Renal pelvis (tissue), 4 donors: ENCODE data around the gene MAPK6. TPM values are rescaled to one million over a fixed set of nuclear protein-coding genes. Genes with fewer than 3 reads are reported as not detected.
A peak's percentile ranks its signal among the peaks of the same experiment; 100 is the strongest.
"Not testable (repeated sequence)": the region's sequence is repeated elsewhere in the genome, so short reads cannot be mapped to it uniquely, and the experiment has no call there.

Experiments used
- DNase-seq: peaks from one replicate; pipeline ENCODE4 v3.0.0-alpha.2; 2013
- polyA plus RNA-seq, 3 donors: library from polyadenylated mRNA; unstranded; fragments of 120-200 nt; gene quantifications; one replicate each; pipeline ENCODE4 v1.2.1, GENCODE V29; 2013; ENCODE audit not compliant: insufficient read length in 3 of 3

MAPK6 gene
- polyA plus RNA-seq, 3 donors = 35.5 to 39.5 (median 37.2) TPM

DNA sequence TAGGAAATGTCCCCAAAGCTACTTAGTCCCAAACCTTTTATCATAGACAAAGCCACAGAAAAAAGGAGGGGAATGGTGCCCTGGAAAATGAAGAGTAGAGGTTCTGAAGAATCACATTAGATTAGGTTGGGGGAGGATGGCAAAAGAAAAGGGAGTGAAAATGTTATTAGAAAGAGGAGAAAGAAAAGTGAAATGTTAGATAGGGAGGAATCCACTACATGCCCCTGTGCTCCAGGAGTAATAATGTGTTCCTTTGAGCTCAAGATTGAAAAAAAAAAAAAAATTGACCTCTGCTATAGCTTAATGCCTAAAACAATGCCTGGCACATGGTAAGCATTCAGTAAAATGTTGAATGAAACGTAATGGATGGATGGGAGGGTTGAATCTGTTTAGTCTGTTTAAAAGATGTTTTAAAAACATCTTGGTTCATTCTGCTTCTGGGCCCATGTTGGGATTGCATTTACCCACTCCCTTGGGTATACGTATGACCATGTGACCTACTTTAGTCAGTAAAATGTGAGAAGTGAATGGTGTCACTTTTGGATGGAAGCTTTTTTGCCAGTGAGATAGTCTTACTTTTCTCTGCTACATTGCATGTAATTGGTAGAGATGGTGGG is 19.0 kb downstream of the MAPK6 start:
- no peak for DNase-seq

GRCh38 chr15:52039925-52040781 is 21.1 kb downstream of the MAPK6 start:
- peak; percentile 62 for DNase-seq

GRCh38 chr15:52042051-52042851 is 23.2 kb downstream of the MAPK6 start:
- no peak for DNase-seq

GRCh38 chr15:52045795-52046298 is 26.8 kb downstream of the MAPK6 start:
- not testable (repeated sequence) for DNase-seq

DNA sequence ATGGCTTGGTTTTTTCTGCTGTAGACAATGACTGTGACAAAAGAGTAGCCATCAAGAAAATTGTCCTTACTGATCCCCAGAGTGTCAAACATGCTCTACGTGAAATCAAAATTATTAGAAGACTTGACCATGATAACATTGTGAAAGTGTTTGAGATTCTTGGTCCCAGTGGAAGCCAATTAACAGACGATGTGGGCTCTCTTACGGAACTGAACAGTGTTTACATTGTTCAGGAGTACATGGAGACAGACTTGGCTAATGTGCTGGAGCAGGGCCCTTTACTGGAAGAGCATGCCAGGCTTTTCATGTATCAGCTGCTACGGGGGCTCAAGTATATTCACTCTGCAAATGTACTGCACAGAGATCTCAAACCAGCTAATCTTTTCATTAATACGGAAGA is 27.5 kb downstream of the MAPK6 start:
- not testable (repeated sequence) for DNase-seq

DNA sequence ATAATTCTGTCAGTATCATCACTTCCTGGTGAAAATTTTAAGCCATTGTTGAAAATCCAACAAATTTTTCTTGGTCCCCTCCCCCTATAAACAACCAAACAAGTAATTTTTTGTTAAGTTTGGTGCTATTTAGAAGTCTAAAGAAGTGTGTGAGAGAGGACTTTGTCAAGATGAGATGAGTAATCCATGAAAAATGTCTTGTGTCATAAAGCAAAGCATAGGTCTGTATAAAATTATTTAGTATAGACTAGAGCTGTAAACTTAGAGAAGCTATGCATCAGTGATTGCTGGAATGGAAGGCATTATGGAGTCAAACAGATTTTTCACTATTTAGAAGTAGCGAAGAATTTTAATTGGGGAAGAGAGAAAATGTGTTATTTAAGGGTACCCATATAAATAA is 31.4 kb downstream of the MAPK6 start:
- no peak for DNase-seq

- DNase-seq = no peak
These were observed 33.3 kb downstream of the MAPK6 start for GRCh38 chr15:52052066-52052935.

DNA sequence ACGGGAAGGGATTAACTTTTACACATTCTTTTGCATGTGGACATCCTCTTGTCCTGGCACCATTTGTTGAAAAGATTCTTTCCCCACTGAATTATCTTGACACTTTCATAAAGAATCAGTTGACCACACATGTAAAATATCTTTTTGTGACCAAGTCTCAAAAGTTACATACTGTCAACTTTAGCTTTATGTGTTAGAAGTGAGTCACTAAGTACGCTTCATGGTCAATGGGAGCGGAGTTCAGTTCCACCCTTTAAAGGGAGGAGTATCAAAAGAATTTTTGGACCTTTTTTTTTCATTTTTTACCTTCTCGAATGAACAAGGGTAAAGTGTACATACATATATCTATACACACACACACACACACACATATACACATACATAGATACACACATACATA is 35.4 kb downstream of the MAPK6 start:
- no peak for DNase-seq

GRCh38 chr15:52054858-52055257 is 35.8 kb downstream of the MAPK6 start:
- not testable (repeated sequence) for DNase-seq

DNA sequence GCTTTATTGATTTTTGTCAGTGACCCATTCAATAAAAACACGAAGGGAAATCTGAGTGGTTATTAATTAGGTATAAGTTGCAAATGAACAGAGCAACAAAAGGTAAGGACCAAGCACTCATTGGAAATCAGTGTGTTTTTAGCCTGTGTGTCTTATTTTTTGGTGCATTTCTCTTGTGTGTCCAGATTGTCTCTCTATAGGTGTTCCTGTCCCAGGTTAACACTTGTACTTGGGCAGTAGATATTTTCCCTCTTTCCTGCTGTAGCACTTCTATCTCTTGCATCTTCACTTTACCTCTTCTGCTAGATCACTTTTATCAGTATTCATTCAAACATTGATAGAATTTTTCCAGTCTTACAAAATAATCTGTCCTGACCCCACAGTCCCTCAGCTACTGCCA is 37.0 kb downstream of the MAPK6 start:
- DNase-seq = no peak

DNA sequence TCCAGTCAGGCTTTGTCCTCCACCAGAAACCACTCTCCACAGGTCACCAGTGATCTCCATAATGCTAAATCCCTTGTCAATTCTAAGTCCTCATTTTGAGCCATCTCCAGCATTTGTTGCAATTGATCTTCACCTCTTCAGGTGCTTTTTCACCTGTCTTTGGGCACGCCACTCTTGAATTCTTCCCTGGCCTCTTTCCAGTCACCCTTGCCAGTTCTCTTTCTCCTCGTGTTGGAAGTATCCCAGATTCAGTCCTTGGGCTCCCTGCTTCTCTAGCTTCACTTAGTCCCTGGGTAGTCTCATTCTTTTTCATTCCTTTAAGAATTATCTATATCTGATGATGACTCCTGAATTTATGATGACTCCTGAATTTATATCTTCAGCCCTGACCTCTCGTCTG is 37.5 kb downstream of the MAPK6 start:
- no peak for DNase-seq

- no peak for DNase-seq
These were observed 39.0 kb downstream of the MAPK6 start for GRCh38 chr15:52057996-52058395.

DNA sequence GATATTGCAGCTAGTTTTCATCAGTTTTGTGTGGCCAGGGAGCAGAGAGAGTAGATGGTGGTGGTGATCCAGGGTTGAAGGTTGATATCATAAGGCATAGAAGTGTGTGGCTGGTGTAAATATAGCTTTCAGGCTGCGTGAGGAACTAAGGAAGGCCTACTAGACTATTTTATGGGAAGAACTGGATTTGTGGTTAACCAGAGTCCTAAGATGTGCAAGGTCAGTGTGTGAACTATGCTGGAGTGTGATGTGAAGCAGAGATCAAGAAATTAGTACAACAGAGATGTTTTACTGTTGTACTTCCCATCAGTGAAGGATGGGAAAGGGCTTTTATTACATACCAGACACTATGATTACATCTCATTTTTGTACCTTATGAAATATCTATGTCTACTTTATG is 41.5 kb downstream of the MAPK6 start:
- no peak for DNase-seq

DNA sequence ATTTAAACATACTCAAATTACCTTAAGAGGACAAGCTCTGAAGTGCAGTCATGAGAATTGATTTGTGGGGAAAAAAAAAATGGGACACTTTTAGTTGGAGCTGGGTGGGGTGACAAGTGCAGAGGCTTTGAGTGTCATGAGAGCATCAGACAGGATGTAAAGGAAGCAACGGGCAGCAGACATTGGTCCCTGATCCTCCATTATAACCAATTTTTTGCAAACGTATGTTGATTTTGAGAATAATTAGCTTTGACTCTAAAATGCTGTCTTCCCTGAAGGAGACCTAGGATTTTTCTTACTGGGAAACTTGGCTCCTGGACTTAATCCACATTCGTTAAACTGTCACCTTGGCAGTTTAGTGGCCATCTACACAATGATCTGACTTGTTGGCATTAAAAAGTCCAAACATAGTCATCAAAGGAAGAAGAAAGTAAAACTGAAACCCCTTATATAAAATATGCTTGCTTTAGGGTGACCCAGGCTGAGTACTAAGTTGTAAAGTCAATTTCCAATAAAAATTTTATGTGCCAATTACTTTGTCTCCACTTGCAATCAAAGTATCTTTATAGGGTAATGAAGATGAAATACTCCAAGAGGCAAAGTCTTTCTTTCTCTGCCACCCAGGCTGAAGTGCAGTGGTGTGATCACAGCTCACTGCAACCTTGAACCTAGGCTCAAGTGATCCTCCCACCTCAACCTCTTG is 48.0 kb downstream of the MAPK6 start:
- DNase-seq = no peak

DNA sequence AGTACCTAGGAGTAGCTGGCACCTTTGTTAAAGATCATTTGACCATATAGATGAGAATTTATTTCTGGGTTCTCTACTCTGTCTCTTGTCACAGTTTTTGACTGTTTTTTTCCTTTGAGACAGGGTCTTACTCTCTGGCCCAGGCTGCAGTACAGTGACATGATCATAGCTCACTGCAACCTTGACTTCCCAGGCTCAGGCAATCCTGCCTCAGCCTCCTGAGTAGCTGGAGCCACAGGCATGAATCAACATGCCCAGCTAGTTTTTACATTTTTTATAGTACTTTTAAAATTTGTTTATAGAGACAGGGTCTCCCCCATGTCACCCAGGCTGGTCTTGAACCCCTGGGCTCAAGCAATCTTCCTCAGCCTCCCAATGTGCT is 48.5 kb downstream of the MAPK6 start:
- no peak for DNase-seq

DNA sequence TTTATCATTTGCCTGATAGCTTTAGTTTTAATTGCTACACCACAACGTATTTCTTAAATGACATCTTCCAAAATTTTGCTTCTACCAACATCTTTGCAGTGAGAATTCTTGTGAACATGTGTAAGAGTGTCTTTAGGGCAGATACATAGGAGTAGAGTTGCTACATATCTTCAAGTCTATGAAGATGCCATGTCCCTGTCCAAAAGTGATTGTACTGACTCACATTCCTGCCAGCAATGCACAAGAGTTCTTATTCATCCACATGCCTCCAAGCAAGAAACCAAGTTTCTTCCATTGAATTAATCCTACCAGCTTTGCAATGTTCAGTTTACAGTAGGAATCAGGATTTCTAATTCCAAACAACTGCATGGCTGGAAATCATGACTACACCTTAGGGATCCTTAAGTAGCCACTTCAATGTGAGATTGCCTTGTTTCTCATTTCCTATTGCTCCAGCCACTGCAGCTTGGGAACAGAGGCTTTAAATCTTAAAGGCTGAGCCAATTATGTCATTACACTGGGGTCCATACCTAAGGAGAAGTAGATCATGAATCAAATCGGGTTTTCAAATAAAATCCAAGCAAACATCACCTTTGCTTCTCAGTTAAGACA is 49.1 kb downstream of the MAPK6 start:
- no peak for DNase-seq

GRCh38 chr15:52069559-52069958 is 50.5 kb downstream of the MAPK6 start:
- no peak for DNase-seq

- DNase-seq = no peak
These were observed 52.6 kb downstream of the MAPK6 start for GRCh38 chr15:52071570-52071969.

- DNase-seq = no peak
These were observed 58.1 kb downstream of the MAPK6 start for GRCh38 chr15:52076889-52077781.
